MM.1S (cell line): ENCODE data around the gene RNF150.

Experiments used
- EZH2 ChIP-seq: fragments of 300-600 bp; sonication (generic); optimal IDR thresholded peaks from 2 replicates; pipeline ENCODE3; 2017; ENCODE audit warnings: low read depth, mild to moderate bottlenecking, antibody characterized with exemption, low read length, mixed read lengths
- TF ChIP-seq, protein P1 (sequence below): fragments of 300-600 bp; sonication (generic); IDR thresholded peaks from 2 replicates; pipeline ENCODE4 v1.5.1; 2016; ENCODE audit warnings: antibody characterized with exemption, low read length, mixed read lengths

DNA sequence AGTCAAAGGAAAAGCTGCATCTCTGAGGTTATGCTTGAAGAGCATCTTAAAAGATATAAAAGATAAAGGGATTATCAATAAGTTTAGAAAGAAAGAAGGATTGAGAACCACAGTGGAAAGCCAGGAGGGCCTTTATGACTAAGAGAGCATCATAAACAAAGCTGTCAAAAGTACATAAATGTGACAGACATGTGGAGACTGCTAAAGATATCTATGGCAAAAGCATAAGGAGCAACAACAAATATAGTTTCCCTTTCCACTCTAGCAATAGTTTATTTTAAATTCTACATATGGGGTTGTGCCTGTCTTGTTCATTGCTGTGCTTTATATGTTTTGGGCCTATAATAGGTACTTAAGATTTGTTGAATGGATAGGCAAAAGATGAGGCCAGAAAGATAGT, 97.3 kb downstream of the RNF150 start:
- TF ChIP-seq, protein P1, sequence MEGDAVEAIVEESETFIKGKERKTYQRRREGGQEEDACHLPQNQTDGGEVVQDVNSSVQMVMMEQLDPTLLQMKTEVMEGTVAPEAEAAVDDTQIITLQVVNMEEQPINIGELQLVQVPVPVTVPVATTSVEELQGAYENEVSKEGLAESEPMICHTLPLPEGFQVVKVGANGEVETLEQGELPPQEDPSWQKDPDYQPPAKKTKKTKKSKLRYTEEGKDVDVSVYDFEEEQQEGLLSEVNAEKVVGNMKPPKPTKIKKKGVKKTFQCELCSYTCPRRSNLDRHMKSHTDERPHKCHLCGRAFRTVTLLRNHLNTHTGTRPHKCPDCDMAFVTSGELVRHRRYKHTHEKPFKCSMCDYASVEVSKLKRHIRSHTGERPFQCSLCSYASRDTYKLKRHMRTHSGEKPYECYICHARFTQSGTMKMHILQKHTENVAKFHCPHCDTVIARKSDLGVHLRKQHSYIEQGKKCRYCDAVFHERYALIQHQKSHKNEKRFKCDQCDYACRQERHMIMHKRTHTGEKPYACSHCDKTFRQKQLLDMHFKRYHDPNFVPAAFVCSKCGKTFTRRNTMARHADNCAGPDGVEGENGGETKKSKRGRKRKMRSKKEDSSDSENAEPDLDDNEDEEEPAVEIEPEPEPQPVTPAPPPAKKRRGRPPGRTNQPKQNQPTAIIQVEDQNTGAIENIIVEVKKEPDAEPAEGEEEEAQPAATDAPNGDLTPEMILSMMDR, result no peak
- no peak for TF ChIP-seq EZH2
